GM19238 (cell line): ENCODE measurements around the gene RALBP1.
"Not testable (repeated sequence)": the region's sequence is repeated elsewhere in the genome, so short reads cannot be mapped to it uniquely, and the experiment has no call there.

ENCODE experiments used
- DNase-seq: peaks from one replicate; pipeline ENCODE4 v3.0.0; 2011; ENCODE audit warnings: low spot score; ENCODE audit not compliant: insufficient read length

The RALBP1 gene

DNA sequence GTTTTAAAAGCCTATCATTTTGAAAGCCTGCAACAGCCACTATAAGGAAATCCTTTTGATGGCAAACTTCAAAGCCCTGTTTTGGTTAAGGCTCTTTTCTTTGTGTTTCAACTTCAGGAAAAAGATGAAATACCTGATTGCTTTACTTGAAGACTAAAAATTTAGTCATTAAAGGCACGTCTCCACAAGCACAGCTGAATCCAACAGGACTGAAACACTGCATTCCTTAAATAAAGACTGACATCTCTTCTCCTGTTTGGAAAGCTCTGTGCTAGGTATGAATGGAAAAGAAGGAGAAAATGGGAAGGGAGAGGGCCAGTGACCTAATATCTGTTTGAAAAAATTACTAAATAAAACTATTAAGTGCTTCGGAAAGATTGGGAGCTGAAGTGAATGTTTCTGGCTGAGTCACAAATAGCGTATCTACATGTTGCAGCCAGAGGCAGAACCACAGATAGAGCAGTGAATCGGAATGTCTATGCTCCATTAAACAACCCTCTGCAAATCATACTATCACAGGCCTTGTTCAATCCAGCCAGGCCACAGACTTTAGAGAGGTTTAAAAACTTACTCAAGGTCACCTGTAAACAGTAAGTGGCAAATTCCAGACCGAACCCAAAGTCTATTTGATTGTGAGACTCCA, 21.1 kb upstream of the RALBP1 start:
- DNase-seq, result no peak

DNA sequence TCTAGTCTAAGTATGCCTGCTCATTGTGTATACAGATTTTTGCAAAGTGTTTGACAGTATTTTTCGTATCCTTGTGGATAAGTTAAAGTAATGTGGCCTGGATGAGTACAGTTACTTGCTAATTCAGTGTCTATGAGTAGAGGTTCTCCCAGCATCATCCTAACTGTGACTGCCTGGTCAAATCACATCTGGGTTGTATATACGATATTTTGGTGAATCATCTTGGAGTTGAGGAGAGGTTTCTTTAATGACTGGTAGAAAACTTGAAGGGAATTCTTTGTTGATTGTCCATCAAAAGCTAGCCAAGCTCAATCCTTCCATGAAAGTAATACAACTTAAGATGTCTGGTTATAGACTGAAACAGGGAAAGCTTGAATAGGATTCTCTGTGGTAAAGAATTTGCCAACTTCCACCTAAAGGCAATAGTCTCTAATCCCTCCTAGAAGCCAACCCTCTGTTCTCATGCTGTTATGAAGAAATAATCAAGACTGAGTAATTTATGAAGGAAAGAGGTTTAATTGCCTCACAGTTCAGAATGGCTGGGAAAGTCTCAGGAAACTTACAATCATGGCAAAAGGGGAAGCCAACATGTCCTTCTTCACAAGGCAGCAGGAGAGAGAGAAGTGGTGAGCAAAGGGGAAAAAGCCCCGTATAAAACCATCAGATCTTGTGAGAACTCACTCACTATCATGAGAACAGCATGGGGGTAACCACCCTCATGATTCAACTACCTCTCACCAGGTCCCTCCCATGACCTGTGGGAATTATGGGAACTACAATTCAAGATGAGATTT, 19.4 kb upstream of the RALBP1 start:
- no peak for DNase-seq

- no peak for DNase-seq
These were observed 9.2 kb upstream of the RALBP1 start for GRCh38 chr18:9466127-9466526.

DNA sequence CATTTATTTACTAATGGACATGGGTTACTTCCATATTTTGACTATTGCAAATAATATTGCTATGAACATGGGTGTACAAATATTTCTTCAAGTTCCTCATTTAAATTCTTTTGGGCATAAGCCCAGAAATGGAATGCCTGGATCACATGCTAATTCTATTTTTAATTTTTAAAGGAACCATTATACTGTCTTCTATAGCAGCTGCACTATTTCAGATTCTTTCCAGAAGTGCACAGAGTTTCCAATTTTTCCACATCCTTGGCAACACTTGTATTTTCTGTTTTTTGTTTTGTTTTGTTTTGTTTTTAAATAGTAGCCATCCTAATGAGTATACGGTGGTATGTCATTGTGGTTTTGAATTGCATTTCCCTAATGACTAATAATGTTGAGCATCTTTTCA, 8.5 kb upstream of the RALBP1 start:
- DNase-seq, result no peak

GRCh38 chr18:9468998-9469397, 6.3 kb upstream of the RALBP1 start:
- no peak for DNase-seq

- no peak for DNase-seq
These were observed 5.6 kb upstream of the RALBP1 start for GRCh38 chr18:9469685-9470084.

DNA sequence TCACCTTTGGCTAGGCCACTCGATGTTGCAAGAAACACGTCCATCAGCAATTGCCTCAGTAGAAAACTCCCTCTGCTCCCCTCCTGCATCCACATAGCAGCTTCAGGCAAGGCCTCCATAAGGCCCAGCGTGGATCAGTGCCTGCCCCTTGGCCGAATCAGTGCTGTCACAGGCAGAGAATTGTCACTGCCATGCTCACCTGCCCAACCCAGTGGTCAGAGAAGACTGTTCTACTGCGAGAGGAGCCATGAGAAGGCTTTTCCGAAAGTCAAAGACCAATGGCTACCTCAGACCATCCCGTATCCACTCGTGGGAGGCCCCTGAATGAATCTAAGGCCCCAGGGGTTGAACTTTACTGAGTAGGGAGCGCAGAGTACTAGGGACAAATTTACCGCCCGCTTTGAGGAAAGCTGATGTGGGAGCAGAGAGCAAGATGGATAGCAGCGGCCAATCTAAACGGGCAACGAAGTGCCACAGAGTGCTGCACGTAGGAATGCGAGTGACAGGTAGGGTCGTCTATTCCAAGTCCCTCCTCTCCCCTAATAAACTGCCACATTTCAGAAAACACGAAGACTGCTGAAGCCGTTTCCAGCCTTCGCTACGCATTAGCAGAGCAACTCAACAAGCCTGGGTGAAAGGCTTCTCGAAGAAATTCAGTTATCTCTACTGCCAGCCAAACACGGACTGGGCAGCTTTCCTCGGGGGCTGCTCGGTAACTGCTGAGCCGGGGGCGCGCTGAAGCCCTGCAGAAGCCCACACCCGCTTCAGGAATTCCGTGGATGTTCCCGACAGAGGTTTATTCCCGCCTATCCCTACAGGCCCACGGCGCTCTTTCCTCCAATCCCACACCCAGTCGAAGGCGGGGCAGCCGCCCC, 968 bp upstream of the RALBP1 start:
- no peak for DNase-seq

DNA sequence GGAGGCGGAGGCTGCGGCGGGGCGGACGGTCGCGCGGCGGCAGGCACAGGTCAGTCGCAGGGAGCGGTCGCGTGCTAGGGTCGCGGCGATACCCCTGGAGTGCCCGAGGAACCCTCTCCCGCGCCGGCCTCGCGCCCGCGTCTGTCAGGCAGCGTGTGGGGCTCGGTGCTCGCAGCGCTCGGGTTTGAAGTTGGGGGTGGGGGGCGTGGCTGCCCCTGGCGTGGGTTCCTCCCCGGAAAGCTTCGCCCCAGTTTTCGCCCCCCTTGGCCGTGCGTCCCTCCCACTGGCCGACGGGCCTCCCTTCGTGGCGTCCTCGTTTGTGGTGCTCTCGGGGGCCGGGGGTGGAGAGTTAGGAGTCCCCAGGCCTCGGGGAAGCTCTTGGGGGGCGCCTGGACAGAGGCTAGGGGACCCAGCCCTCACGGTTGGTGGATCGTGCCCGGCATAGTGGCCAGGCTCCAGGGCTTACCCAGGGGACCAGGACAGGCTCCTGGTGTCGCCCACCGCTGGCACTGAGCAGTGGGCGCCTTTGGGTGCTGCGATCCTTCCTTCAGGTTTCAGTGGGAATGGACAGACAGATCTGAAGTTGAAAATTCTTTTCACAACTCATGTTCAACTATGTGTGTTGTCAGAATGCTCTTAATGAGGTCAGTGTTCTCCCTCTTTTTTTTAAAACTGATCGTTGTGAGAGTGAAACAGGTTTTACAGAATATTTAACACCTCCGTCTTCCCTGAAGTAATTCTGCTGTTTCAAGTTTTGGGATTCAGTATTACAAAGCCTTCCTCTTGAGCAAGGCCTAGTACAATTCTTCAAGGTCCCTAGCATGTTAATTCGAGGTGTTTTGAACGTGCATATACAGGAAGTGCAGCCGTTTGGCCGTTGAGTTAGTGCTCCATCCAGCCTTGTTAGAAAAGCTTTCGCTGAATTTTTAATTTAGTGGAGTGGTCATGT, 604 bp downstream of the RALBP1 start:
- DNase-seq, result peak; percentile 63

GRCh38 chr18:9476949-9477348, 1.6 kb downstream of the RALBP1 start:
- not testable (repeated sequence) for DNase-seq

GRCh38 chr18:9477509-9477908, 2.2 kb downstream of the RALBP1 start:
- no peak for DNase-seq

DNA sequence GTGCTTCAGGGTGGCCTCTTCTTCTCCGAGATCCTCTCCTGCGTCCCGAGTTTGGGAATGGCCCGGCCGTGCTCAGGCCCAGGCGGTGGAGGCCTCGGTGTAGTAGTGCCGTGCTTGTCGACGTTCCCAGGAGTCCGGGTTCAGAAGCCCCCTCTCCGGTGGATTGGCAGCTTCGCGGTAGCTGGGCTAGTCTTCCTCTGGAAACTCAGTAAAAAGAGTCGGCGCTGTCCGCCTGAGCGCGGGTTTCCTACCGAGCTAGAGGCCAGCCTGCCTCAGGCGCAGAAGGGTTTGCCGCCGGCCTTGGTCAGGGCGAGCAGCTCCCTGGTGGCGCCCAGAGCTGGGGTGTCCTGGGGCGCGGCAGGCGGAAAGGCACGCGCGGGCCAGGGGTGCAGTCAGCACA, 3.2 kb downstream of the RALBP1 start:
- no peak for DNase-seq

GRCh38 chr18:9482790-9483189, 7.5 kb downstream of the RALBP1 start:
- no peak for DNase-seq

GRCh38 chr18:9483526-9483925, 8.2 kb downstream of the RALBP1 start:
- DNase-seq, result no peak

DNA sequence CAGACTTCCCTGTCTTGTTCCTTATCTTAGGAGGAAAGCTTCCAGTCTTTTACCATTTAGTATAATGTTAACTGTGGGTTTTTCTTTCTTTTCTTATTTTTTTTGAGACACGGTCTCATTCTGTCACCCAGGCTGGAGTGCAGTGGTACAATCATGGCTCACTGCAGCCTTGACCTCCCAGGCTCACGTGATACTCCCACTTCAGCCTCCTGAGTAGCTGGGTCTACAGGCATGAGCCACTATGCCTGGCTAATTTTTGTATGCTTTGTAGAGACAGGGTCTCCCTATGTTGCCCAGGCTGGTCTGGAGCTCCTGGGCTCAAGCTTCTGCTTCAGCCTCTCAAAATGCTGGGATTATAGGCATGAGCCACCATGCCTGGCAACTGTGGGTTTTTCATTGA, 9.5 kb downstream of the RALBP1 start:
- DNase-seq, result not testable (repeated sequence)

DNA sequence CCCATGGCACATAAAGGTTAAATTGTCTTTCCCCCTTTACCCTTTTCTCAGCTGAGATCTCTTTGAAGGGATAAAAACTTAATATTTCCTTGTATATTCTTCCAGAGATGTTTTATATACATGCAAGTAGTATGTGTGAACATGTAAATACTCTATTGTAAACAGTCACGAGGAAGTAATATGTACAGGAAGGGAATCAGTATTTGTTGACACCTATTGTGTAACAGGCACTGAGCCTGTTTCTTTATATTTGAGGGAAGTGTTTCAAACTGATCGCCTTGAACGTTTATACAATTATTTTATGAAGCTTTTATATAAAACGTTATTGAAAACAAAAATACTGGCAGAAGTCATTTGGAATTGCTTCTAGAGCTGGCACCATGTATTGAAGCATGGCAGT, 13.2 kb downstream of the RALBP1 start:
- DNase-seq, result no peak

- no peak for DNase-seq
These were observed 19.5 kb downstream of the RALBP1 start for GRCh38 chr18:9494778-9495331.

DNA sequence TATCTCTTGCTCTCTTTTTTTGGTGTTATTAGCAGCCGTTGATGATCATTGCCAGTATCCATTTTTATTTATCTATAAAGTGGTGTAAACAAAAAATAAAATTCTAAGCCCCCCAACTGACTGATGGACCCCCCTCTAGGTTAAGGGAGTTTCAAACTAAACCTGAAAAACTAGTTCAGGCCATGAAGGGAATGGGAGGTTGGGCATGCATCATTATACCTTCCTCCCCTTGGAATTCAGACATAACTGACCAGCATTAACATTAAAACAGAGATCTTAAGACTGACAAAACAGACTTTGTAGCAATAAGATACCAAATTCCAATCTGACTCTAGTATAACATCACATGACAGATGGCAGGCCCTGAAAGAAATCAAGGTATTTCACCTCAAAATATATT, 20.2 kb downstream of the RALBP1 start:
- DNase-seq, result no peak

DNA sequence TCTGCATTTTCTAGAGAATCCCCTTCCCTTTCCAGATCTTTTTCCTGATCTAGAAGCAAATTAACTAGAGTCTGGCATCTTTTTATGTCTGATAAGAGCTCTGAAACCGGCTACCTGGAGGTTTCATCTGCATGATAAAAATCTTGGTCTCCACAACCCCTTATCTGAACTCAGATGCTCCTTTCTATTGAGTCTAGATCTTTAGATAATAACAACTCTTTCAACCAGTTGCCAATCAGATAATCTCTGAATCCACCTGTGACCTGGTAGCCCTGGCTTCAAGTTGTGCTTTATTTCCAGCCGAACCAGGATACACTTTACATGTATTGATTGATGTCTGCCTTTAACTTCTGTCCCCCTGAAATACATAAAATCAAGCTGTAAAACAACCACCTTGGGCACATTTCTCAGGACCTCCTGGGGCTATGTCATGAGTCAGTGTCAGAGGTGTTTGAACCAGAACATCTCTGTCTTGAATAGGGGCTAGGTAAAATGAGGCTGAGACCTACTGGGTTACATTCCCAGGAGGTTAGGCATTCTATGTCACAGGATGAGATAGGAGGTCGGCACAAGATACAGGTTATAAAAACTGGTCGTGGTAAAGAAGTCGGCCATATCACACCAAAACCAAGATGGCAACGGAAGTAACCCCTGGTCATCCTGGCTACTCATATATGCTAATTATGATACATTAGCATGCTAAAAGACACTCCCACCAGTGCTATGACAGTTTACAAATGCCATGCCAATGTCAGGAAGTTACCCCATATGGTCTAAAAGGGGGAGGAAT, 20.8 kb downstream of the RALBP1 start:
- DNase-seq, result no peak

- no peak for DNase-seq
These were observed 30.9 kb downstream of the RALBP1 start for GRCh38 chr18:9506046-9506792.
